GM18505 (cell line): ENCODE results near the gene SHMT2.

Experiments
- ATAC-seq: cut with Tn5 transposase; IDR thresholded peaks from one replicate; pipeline ENCODE4 v1.9.1; 2021; ENCODE audit not compliant: unreplicated experiment
- POLR2A ChIP-seq: IDR thresholded peaks from 4 replicates; pipeline ENCODE4 v1.6.1; 2011; ENCODE audit warnings: borderline replicate concordance; ENCODE audit not compliant: insufficient read depth, insufficient read length; ENCODE audit errors: extremely low read depth

Gene SHMT2

GRCh38 chr12:57202321-57202720 is 27.2 kb upstream of the SHMT2 start:
- no peak for ATAC-seq
- no peak for TF ChIP-seq POLR2A

GRCh38 chr12:57203201-57203600 is 26.3 kb upstream of the SHMT2 start:
- TF ChIP-seq POLR2A, result no peak
- no peak for ATAC-seq

- TF ChIP-seq POLR2A, result no peak
- ATAC-seq, result no peak
Observed at GRCh38 chr12:57203791-57204190, 25.7 kb upstream of the SHMT2 start.

- no peak for ATAC-seq
Observed at GRCh38 chr12:57204454-57204853, 25.1 kb upstream of the SHMT2 start.

GRCh38 chr12:57205186-57205585 is 24.3 kb upstream of the SHMT2 start:
- ATAC-seq, result no peak
- TF ChIP-seq POLR2A, result no peak

More at GRCh38 chr12:57204454-57204853, 25.1 kb upstream of the SHMT2 start:
- TF ChIP-seq POLR2A, result no peak

- no peak for ATAC-seq
- TF ChIP-seq POLR2A, result no peak
Observed at GRCh38 chr12:57205931-57206330, 23.6 kb upstream of the SHMT2 start.

- no peak for ATAC-seq
- no peak for TF ChIP-seq POLR2A
Observed at GRCh38 chr12:57207731-57208630, 21.5 kb upstream of the SHMT2 start.

GRCh38 chr12:57208631-57209282 is 20.8 kb upstream of the SHMT2 start:
- no peak for ATAC-seq
- no peak for TF ChIP-seq POLR2A

GRCh38 chr12:57209916-57210315 is 19.6 kb upstream of the SHMT2 start:
- no peak for TF ChIP-seq POLR2A
- ATAC-seq, result no peak

GRCh38 chr12:57210461-57210860 is 19.1 kb upstream of the SHMT2 start:
- ATAC-seq, result no peak
- TF ChIP-seq POLR2A, result no peak

- TF ChIP-seq POLR2A, result no peak
- no peak for ATAC-seq
Observed at GRCh38 chr12:57210926-57211692, 18.4 kb upstream of the SHMT2 start.

GRCh38 chr12:57211791-57212700 is 17.5 kb upstream of the SHMT2 start:
- no peak for TF ChIP-seq POLR2A
- ATAC-seq, result no peak

- no peak for ATAC-seq
- no peak for TF ChIP-seq POLR2A
Observed at GRCh38 chr12:57212701-57213057, 16.8 kb upstream of the SHMT2 start.

- TF ChIP-seq POLR2A, result no peak
- no peak for ATAC-seq
Observed at GRCh38 chr12:57213058-57213715, 16.3 kb upstream of the SHMT2 start.
